IMR-90 (cell line): ENCODE results near the gene HSPA6.

Experiments
- CHD1 ChIP-seq: IDR thresholded peaks from 2 replicates; pipeline ENCODE4 v1.6.1; 2012; ENCODE audit warnings: low read depth, low read length, improper control_type of control experiment
- CTCF ChIP-seq: conservative IDR thresholded peaks from 2 replicates; pipeline ENCODE4 v1.5.1; 2012; ENCODE audit warnings: mild to moderate bottlenecking, low read depth, low read length, improper control_type of control experiment
- POLR2A ChIP-seq: IDR thresholded peaks from 2 replicates; pipeline ENCODE4 v1.6.1; 2012; ENCODE audit warnings: mild to moderate bottlenecking, low read depth, low read length

- TF ChIP-seq CHD1 (no peak), POLR2A (no peak), CTCF (no peak)
Observed at GRCh38 chr1:161503394-161503748, 21.0 kb upstream of the HSPA6 start.
